IMR-90 (cell line): ENCODE results near the gene KRTAP5-1. TPM values are rescaled to one million over a fixed set of nuclear protein-coding genes. Genes with fewer than 3 reads are reported as not detected.

ENCODE experiments used
- ATAC-seq: fragments of 200-7000 bp; cut with Tn5 transposase; 2 replicates; pipeline ENCODE4 v1.9.1; 2020; ENCODE audit warnings: low read depth, mild to moderate bottlenecking, moderate library complexity
- BruUV-seq: library from RNA; stranded (reverse); fragments of 400-500 nt; replicated peaks from 2 replicates; lab custom pipeline; 2021; lab: Mats Ljungman, UMichigan
- CTCF ChIA-PET: fragments of 300-600 bp; formaldehyde crosslinking; extraction: SDS; loops from one replicate; lab custom pipeline; 2021; ENCODE audit warnings: antibody characterized with exemption; lab: Yijun Ruan, JAX
- POLR2A ChIA-PET: fragments of 300-600 bp; sonication (Branson Sonifier 250); formaldehyde crosslinking; loops from one replicate; lab custom pipeline; 2022; ENCODE audit warnings: antibody characterized with exemption; ENCODE audit not compliant: unreplicated experiment; lab: Charles Lee
- DNase-seq: peaks from one replicate; pipeline ENCODE4 v3.0.0; 2013
- H2AFZ ChIP-seq: replicated peaks from 2 replicates; pipeline ENCODE3; 2013; ENCODE audit warnings: low read length, mild to moderate bottlenecking; ENCODE audit not compliant: poor library complexity
- H2AK5ac ChIP-seq: 2 replicates; pipeline ENCODE4 v1.6.1; 2013; ENCODE audit warnings: low read depth, low read length, inconsistent platforms
- H2AK9ac ChIP-seq: replicated peaks from 2 replicates; pipeline ENCODE3; 2013; ENCODE audit warnings: mild to moderate bottlenecking, low read depth, low read length, moderate library complexity; ENCODE audit not compliant: poor library complexity
- H2BK120ac ChIP-seq: 2 replicates; pipeline ENCODE4 v1.6.1; 2013; ENCODE audit warnings: low read depth, low read length, inconsistent platforms
- H2BK15ac ChIP-seq: 3 replicates; pipeline ENCODE4 v1.6.1; 2013; ENCODE audit warnings: low read depth, low read length, inconsistent platforms
- H2BK20ac ChIP-seq: 2 replicates; pipeline ENCODE4 v1.6.1; 2013; ENCODE audit warnings: low read depth, mild to moderate bottlenecking, inconsistent platforms, low read length, moderate library complexity
- H2BK5ac ChIP-seq: 2 replicates; pipeline ENCODE4 v1.6.1; 2013; ENCODE audit warnings: mild to moderate bottlenecking, low read depth, low read length, inconsistent platforms; ENCODE audit not compliant: poor library complexity, severe bottlenecking
- H3K14ac ChIP-seq: replicated peaks from 2 replicates; pipeline ENCODE4 v1.6.1; 2013; ENCODE audit warnings: low read depth, low read length, inconsistent platforms
- H3K18ac ChIP-seq: 2 replicates; pipeline ENCODE4 v1.6.1; 2013; ENCODE audit warnings: low read depth, low read length, control low read depth
- H3K23ac ChIP-seq: 2 replicates; pipeline ENCODE4 v1.6.1; 2013; ENCODE audit warnings: low read depth, low read length, inconsistent platforms
- H3K27ac ChIP-seq: 2 replicates; pipeline ENCODE4 v1.5.1; 2013; ENCODE audit warnings: mild to moderate bottlenecking, control low read depth, low read length; ENCODE audit not compliant: insufficient read depth
- H3K27me3 ChIP-seq: 2 replicates; pipeline ENCODE4 v1.6.1; 2013; ENCODE audit warnings: low read length; ENCODE audit not compliant: control insufficient read depth, insufficient read depth
- H3K36me3 ChIP-seq: 2 replicates; pipeline ENCODE4 v1.6.1; 2013; ENCODE audit warnings: low read length, mixed read lengths; ENCODE audit not compliant: control insufficient read depth, insufficient read depth
- H3K4ac ChIP-seq: 2 replicates; pipeline ENCODE4 v1.6.1; 2013; ENCODE audit warnings: low read depth, low read length, inconsistent platforms
- H3K4me1 ChIP-seq: 2 replicates; pipeline ENCODE4 v1.6.1; 2013; ENCODE audit warnings: low read length, mixed read lengths; ENCODE audit not compliant: control insufficient read depth, insufficient read depth
- H3K4me2 ChIP-seq: 2 replicates; pipeline ENCODE4 v1.6.1; 2013; ENCODE audit warnings: low read depth, mild to moderate bottlenecking, control low read depth, low read length, moderate library complexity
- H3K4me3 ChIP-seq: 2 replicates; pipeline ENCODE4 v1.5.1; 2013; ENCODE audit warnings: low read depth, mild to moderate bottlenecking, control low read depth, low read length, moderate library complexity; ENCODE audit not compliant: insufficient read depth
- H3K56ac ChIP-seq: 2 replicates; pipeline ENCODE4 v1.6.1; 2013; ENCODE audit warnings: low read length, inconsistent platforms; ENCODE audit not compliant: insufficient read depth; ENCODE audit errors: extremely low read depth
- H3K79me1 ChIP-seq, 2 experiments: 2 replicates each; pipeline ENCODE4 v1.6.1; 2013; ENCODE audit warnings: low read length in 2 of 2, inconsistent platforms in 1 of 2, low read depth in 1 of 2
- H3K9ac ChIP-seq: 2 replicates; pipeline ENCODE4 v1.6.1; 2013; ENCODE audit warnings: low read depth, low read length, control low read depth
- H3K9me1 ChIP-seq: 2 replicates; pipeline ENCODE4 v1.6.1; 2013; ENCODE audit warnings: low read length, inconsistent platforms; ENCODE audit not compliant: insufficient read depth
- H3K9me3 ChIP-seq: 2 replicates; pipeline ENCODE4 v1.6.1; 2013; ENCODE audit warnings: low read length; ENCODE audit not compliant: control insufficient read depth, insufficient read depth
- H4K20me1 ChIP-seq: 2 replicates; pipeline ENCODE4 v1.6.1; 2013; ENCODE audit warnings: low read length, inconsistent platforms; ENCODE audit not compliant: insufficient read depth
- H4K5ac ChIP-seq: 2 replicates; pipeline ENCODE4 v1.6.1; 2013; ENCODE audit warnings: mild to moderate bottlenecking, low read depth, low read length, control low read depth
- H4K8ac ChIP-seq, 2 experiments: 2 replicates each; pipeline ENCODE4 v1.6.1; 2013; ENCODE audit warnings: low read depth in 2 of 2, low read length in 2 of 2, control low read depth in 1 of 2, inconsistent platforms in 1 of 2
- H4K91ac ChIP-seq: 2 replicates; pipeline ENCODE4 v1.6.1; 2013; ENCODE audit warnings: low read depth, low read length, inconsistent platforms; ENCODE audit not compliant: insufficient read depth
- BHLHE40 ChIP-seq: fragments of 150-350 bp; IDR thresholded peaks from 2 replicates; pipeline ENCODE4 v1.6.1; 2016; ENCODE audit warnings: mild to moderate bottlenecking, low read depth, low read length
- CEBPB ChIP-seq: IDR thresholded peaks from 2 replicates; pipeline ENCODE4 v1.6.1; 2012; ENCODE audit warnings: low read depth, low read length, improper control_type of control experiment
- CHD1 ChIP-seq: IDR thresholded peaks from 2 replicates; pipeline ENCODE4 v1.6.1; 2012; ENCODE audit warnings: low read depth, low read length, improper control_type of control experiment
- FOS ChIP-seq: fragments of 150-350 bp; IDR thresholded peaks from 2 replicates; pipeline ENCODE4 v1.6.1; 2016; ENCODE audit warnings: low read depth, low read length
- MAFK ChIP-seq: IDR thresholded peaks from 2 replicates; pipeline ENCODE4 v1.6.1; 2012; ENCODE audit warnings: low read depth, low read length, improper control_type of control experiment
- MAZ ChIP-seq: IDR thresholded peaks from 2 replicates; pipeline ENCODE4 v1.6.1; 2012; ENCODE audit warnings: low read depth, mild to moderate bottlenecking, low read length, improper control_type of control experiment, moderate library complexity, borderline replicate concordance
- MXI1 ChIP-seq: IDR thresholded peaks from 2 replicates; pipeline ENCODE4 v1.6.1; 2012; ENCODE audit warnings: low read depth, mild to moderate bottlenecking, low read length, moderate library complexity, borderline replicate concordance
- NFE2L2 ChIP-seq: fragments of 150-350 bp; IDR thresholded peaks from 2 replicates; pipeline ENCODE4 v1.6.1; 2016; ENCODE audit warnings: low read depth, mild to moderate bottlenecking, low read length
- POLR2A ChIP-seq: IDR thresholded peaks from 2 replicates; pipeline ENCODE4 v1.6.1; 2012; ENCODE audit warnings: mild to moderate bottlenecking, low read depth, low read length
- RAD21 ChIP-seq: IDR thresholded peaks from 2 replicates; pipeline ENCODE4 v1.6.1; 2012; ENCODE audit warnings: low read length, improper control_type of control experiment
- RCOR1 ChIP-seq: IDR thresholded peaks from 2 replicates; pipeline ENCODE4 v1.6.1; 2012; ENCODE audit warnings: mild to moderate bottlenecking, low read length, improper control_type of control experiment; ENCODE audit not compliant: insufficient replicate concordance
- RFX5 ChIP-seq: IDR thresholded peaks from 2 replicates; pipeline ENCODE4 v1.8.0; 2012; ENCODE audit warnings: low read depth, mild to moderate bottlenecking, low read length, moderate library complexity
- SMC3 ChIP-seq: fragments of 150-350 bp; IDR thresholded peaks from 2 replicates; pipeline ENCODE4 v1.6.1; 2016; ENCODE audit warnings: low read depth, mild to moderate bottlenecking, antibody characterized with exemption, low read length, moderate library complexity
- USF2 ChIP-seq: fragments of 150-350 bp; IDR thresholded peaks from 2 replicates; pipeline ENCODE4 v1.6.1; 2017; ENCODE audit warnings: mild to moderate bottlenecking, antibody characterized with exemption, low read length, low read depth
- WGBS, 2 experiments: methylation state at CpG; one replicate each; pipeline versions ENCODE4 v1.1.5 to v1.1.7; 2013; ENCODE audit warnings: missing lambda C conversion rate in 2 of 2; ENCODE audit not compliant: insufficient read length in 1 of 2; ENCODE audit errors: extremely low coverage in 2 of 2; 5-methylcytosine and 5-hydroxymethylcytosine counted together
- dilution Hi-C: fragments of 300-500 bp; cut with HindIII; formaldehyde crosslinking; loops from one replicate; pipeline ENCODE4 v1.14.3; 2018; ENCODE audit warnings: low sequenced_read_pairs; ENCODE audit not compliant: unreplicated experiment
- in situ Hi-C: fragments of 300-500 bp; cut with MboI; formaldehyde crosslinking; loops from 3 replicates; pipeline ENCODE4 v1.14.3; 2019; ENCODE audit warnings: low sequenced_read_pairs, inconsistent platforms, mixed read lengths
- intact Hi-C: fragments of 100-400 bp; cut with micrococcal nuclease; formaldehyde crosslinking; loops from 2 replicates; pipeline ENCODE4 v1.10.0; 2022
- polyA plus RNA-seq, 3 experiments: library from polyadenylated mRNA; depleted of rRNA; stranded (reverse); fragments of >200 nt; gene quantifications; 2 replicates each; pipeline ENCODE4 v1.2.3, GENCODE V29; 2012; ENCODE audit warnings: low replicate concordance in 1 of 3
- total RNA-seq: library from RNA; depleted of rRNA; stranded (reverse); fragments of >200 nt; gene quantifications from 2 replicates; pipeline ENCODE4 v1.2.3, GENCODE V29; 2012
- TF ChIP-seq, protein P1 (sequence below): fragments of 150-350 bp; IDR thresholded peaks from 2 replicates; pipeline ENCODE4 v1.6.1; 2016; ENCODE audit warnings: low read depth, mild to moderate bottlenecking, low read length, moderate library complexity, borderline replicate concordance
- TF ChIP-seq, protein P2 (sequence below): conservative IDR thresholded peaks from 2 replicates; pipeline ENCODE4 v1.5.1; 2012; ENCODE audit warnings: mild to moderate bottlenecking, low read depth, low read length, improper control_type of control experiment

KRTAP5-1 gene
- total and polyA plus RNA-seq, 2 of the 4 experiments (the other 2 are of a cell fraction), result not detected

GRCh38 chr11:1543606-1544263 is 41.3 kb downstream of the KRTAP5-1 start:
- H2BK20ac ChIP-seq, result no peak overlapping the region
- no peak overlapping the region for H4K5ac ChIP-seq
- H3K18ac ChIP-seq, result no peak overlapping the region
- DNase-seq, result no peak
- no peak overlapping the region for H2AK5ac ChIP-seq
- H3K4me2 ChIP-seq, result no peak overlapping the region
- no peak overlapping the region for H2AFZ ChIP-seq
- no peak overlapping the region for H2BK15ac ChIP-seq
- H3K79me1 ChIP-seq, result no peaks in the 10 kb centered on the region
- no peak overlapping the region for H3K4ac ChIP-seq
- POLR2A ChIA-PET, result interaction anchor here (0.6 kb wide), 1 partner anchor 228 kb away, joined by 3 read pairs; no protein-coding TSS in a partner anchor
- H3K36me3 ChIP-seq, result no peaks in the 10 kb centered on the region
- no peak overlapping the region for H3K14ac ChIP-seq
- intact Hi-C loops (no loop called here), in situ Hi-C loops (no loop called here), dilution Hi-C loops (no loop called here)
- 0 out of 2 replicates have a peak, but pooled peaks cover 5% of the 10 kb centered on the region for H4K20me1 ChIP-seq
- H3K27ac ChIP-seq, result no peak overlapping the region
- no peak overlapping the region for H2BK120ac ChIP-seq
- no peaks in the 10 kb centered on the region for H3K9me3 ChIP-seq
- H3K27me3 ChIP-seq, result peaks cover 69% of the 10 kb centered on the region
- H3K4me1 ChIP-seq, result peaks cover 4% of the 10 kb centered on the region; the same call in 1 of the 2 replicates
- ATAC-seq, result no peak
- CTCF ChIA-PET, result no interaction called here
- no TSS peak for BruUV-seq
- H2BK5ac ChIP-seq, result no peak overlapping the region
- WGBS, 2 experiments, result 70% methylated on average over 4 of the region's 13 CpGs; no CpG with 5 or more reads in 1 of the 2 experiments
- H3K56ac ChIP-seq, result no peak overlapping the region
- H2AK9ac ChIP-seq, result no peak overlapping the region
- H4K8ac ChIP-seq, result no peak overlapping the region
- TF ChIP-seq MAZ (no peak), RAD21 (no peak), RFX5 (no peak), SMC3 (no peak), POLR2A (no peak), CEBPB (no peak), USF2 (no peak), MXI1 (no peak), FOS (no peak), CHD1 (no peak), BHLHE40 (no peak), RCOR1 (no peak), NFE2L2 (no peak), MAFK (no peak)
- TF ChIP-seq, protein P1, sequence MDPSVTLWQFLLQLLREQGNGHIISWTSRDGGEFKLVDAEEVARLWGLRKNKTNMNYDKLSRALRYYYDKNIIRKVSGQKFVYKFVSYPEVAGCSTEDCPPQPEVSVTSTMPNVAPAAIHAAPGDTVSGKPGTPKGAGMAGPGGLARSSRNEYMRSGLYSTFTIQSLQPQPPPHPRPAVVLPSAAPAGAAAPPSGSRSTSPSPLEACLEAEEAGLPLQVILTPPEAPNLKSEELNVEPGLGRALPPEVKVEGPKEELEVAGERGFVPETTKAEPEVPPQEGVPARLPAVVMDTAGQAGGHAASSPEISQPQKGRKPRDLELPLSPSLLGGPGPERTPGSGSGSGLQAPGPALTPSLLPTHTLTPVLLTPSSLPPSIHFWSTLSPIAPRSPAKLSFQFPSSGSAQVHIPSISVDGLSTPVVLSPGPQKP, result no peak
- TF ChIP-seq, protein P2, sequence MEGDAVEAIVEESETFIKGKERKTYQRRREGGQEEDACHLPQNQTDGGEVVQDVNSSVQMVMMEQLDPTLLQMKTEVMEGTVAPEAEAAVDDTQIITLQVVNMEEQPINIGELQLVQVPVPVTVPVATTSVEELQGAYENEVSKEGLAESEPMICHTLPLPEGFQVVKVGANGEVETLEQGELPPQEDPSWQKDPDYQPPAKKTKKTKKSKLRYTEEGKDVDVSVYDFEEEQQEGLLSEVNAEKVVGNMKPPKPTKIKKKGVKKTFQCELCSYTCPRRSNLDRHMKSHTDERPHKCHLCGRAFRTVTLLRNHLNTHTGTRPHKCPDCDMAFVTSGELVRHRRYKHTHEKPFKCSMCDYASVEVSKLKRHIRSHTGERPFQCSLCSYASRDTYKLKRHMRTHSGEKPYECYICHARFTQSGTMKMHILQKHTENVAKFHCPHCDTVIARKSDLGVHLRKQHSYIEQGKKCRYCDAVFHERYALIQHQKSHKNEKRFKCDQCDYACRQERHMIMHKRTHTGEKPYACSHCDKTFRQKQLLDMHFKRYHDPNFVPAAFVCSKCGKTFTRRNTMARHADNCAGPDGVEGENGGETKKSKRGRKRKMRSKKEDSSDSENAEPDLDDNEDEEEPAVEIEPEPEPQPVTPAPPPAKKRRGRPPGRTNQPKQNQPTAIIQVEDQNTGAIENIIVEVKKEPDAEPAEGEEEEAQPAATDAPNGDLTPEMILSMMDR, result no peak
- no peak overlapping the region for H3K4me3 ChIP-seq
- H3K23ac ChIP-seq, result no peak overlapping the region
- no peak overlapping the region for H3K9ac ChIP-seq
- no peaks in the 10 kb centered on the region for H3K9me1 ChIP-seq
- no peak overlapping the region for H4K91ac ChIP-seq
